GM12878 (cell line): ENCODE measurements around the gene RIF1. TPM values are rescaled to one million over a fixed set of nuclear protein-coding genes. Genes with fewer than 3 reads are reported as not detected.

Experiments
- ATAC-seq: fragments of 200-7000 bp; cut with Tn5 transposase; 3 replicates; pipeline ENCODE4 v1.9.1; 2020; ENCODE audit warnings: mild to moderate bottlenecking, moderate library complexity
- BruUV-seq: library from RNA; stranded (reverse); fragments of 400-500 nt; replicated peaks from 2 replicates; lab custom pipeline; 2021; lab: Mats Ljungman, UMichigan
- CTCF ChIA-PET: fragments of 300-600 bp; sonication (Branson Sonifier 250); formaldehyde crosslinking; extraction: SDS; loops from one replicate; lab custom pipeline; 2021; ENCODE audit warnings: inconsistent platforms; lab: Yijun Ruan, JAX
- POLR2A ChIA-PET: fragments of 350-600 bp; formaldehyde crosslinking; extraction: SDS; loops from one replicate; lab custom pipeline; 2021; ENCODE audit warnings: inconsistent platforms; lab: Charles Lee
- RAD21 ChIA-PET: fragments of 300-600 bp; sonication (Branson Sonifier 250); formaldehyde crosslinking; loops from one replicate; lab custom pipeline; 2023; ENCODE audit warnings: antibody characterized with exemption; ENCODE audit not compliant: unreplicated experiment; lab: Charles Lee
- SMC1A ChIA-PET: fragments of 300-600 bp; sonication (Branson Sonifier 250); formaldehyde crosslinking; loops from one replicate; lab custom pipeline; 2023; ENCODE audit not compliant: unreplicated experiment, uncharacterized antibody; lab: Charles Lee
- DNase-seq: peaks from one replicate; pipeline ENCODE4 v3.0.0-alpha.2; 2011; ENCODE audit warnings: low read depth, low spot score
- FAIRE-seq: peaks from 3 replicates; lab custom pipeline; 2011; peaks lifted over from hg19 to GRCh38; lab: Jason Lieb, UNC
- H2AFZ ChIP-seq: 2 replicates; pipeline ENCODE4 v1.6.0; 2011; ENCODE audit warnings: low read depth, low read length, control low read depth; ENCODE audit not compliant: control insufficient read depth
- H3K27ac ChIP-seq: 2 replicates; pipeline ENCODE4 v1.5.1; 2011; ENCODE audit warnings: control low read depth; ENCODE audit not compliant: control insufficient read depth, insufficient read depth
- H3K27me3 ChIP-seq, 2 experiments: replicated peaks in 1 of 2; 2 replicates each; pipeline versions ENCODE4 v1.6.0 to v1.6.1; 2011; ENCODE audit warnings: low read length in 1 of 2; ENCODE audit not compliant: control insufficient read depth in 2 of 2, insufficient read depth in 2 of 2
- H3K36me3 ChIP-seq, 2 experiments: 2 replicates each; pipeline ENCODE4 v1.5.1; 2011; ENCODE audit warnings: low read length in 1 of 2; ENCODE audit not compliant: control insufficient read depth in 2 of 2, insufficient read depth in 2 of 2
- H3K4me1 ChIP-seq: 2 replicates; pipeline ENCODE4 v1.6.1; 2011; ENCODE audit warnings: mild to moderate bottlenecking, low read length, moderate library complexity, mixed read lengths; ENCODE audit not compliant: control insufficient read depth, insufficient read depth
- H3K4me2 ChIP-seq: 2 replicates; pipeline ENCODE4 v1.6.0; 2011; ENCODE audit warnings: control low read depth; ENCODE audit not compliant: control insufficient read depth, insufficient read depth
- H3K4me3 ChIP-seq: fragments of 200-600 bp; sonication (generic); 2 replicates; pipeline ENCODE4 v1.5.1; 2016
- H3K79me2 ChIP-seq: 2 replicates; pipeline ENCODE4 v1.6.0; 2011; ENCODE audit warnings: low read length; ENCODE audit not compliant: control insufficient read depth, insufficient read depth
- H3K9ac ChIP-seq: 2 replicates; pipeline ENCODE4 v1.8.0; 2011; ENCODE audit warnings: low read length, control low read depth, mixed read lengths; ENCODE audit not compliant: control insufficient read depth, insufficient read depth
- H3K9me3 ChIP-seq: replicated peaks from 3 replicates; pipeline ENCODE4 v1.5.1; 2011; ENCODE audit warnings: mild to moderate bottlenecking, low read length; ENCODE audit not compliant: control insufficient read depth, insufficient read depth
- H4K20me1 ChIP-seq: 2 replicates; pipeline ENCODE4 v1.6.0; 2011; ENCODE audit not compliant: control insufficient read depth, insufficient read depth
- ASH2L ChIP-seq: fragments of 300-600, 200-600 bp; sonication (generic); IDR thresholded peaks from 2 replicates; pipeline ENCODE4 v1.6.1; 2017; ENCODE audit warnings: low read depth, mild to moderate bottlenecking, borderline replicate concordance
- CBX5 ChIP-seq: sonication (generic); IDR thresholded peaks from 2 replicates; pipeline ENCODE4 v1.6.1; 2016; ENCODE audit warnings: low read depth, moderate library complexity, mild to moderate bottlenecking, inconsistent platforms
- DPF2 ChIP-seq: fragments of 450-650 bp; IDR thresholded peaks from 2 replicates; pipeline ENCODE4 v1.6.1; 2017; ENCODE audit warnings: mild to moderate bottlenecking
- HDGF ChIP-seq: fragments of 450-650 bp; IDR thresholded peaks from 2 replicates; pipeline ENCODE4 v1.6.1; 2016; ENCODE audit warnings: antibody characterized with exemption
- KAT2A ChIP-seq: conservative IDR thresholded peaks from 2 replicates; pipeline ENCODE4 v1.6.1; 2011; ENCODE audit warnings: low read depth, low read length; ENCODE audit not compliant: control insufficient read depth
- KDM1A ChIP-seq: fragments of 200-600 bp; sonication (generic); IDR thresholded peaks from 2 replicates; pipeline ENCODE4 v1.6.1; 2016; ENCODE audit warnings: borderline replicate concordance
- MYC ChIP-seq: IDR thresholded peaks from 2 replicates; pipeline ENCODE4 v1.6.1; 2011; ENCODE audit warnings: mild to moderate bottlenecking, low read length, moderate library complexity, inconsistent platforms; ENCODE audit not compliant: insufficient read depth, insufficient replicate concordance, insufficient read length, severe bottlenecking
- PAX8 ChIP-seq: fragments of 450-650 bp; IDR thresholded peaks from 2 replicates; pipeline ENCODE4 v1.6.1; 2017; ENCODE audit warnings: mild to moderate bottlenecking, moderate library complexity
- RB1 ChIP-seq: fragments of 450-650 bp; formaldehyde crosslinking; IDR thresholded peaks from 2 replicates; pipeline ENCODE4 v1.6.1; 2017; ENCODE audit warnings: mild to moderate bottlenecking, borderline replicate concordance
- RELA ChIP-seq: fragments of 450-650 bp; IDR thresholded peaks from 2 replicates; pipeline ENCODE4 v1.8.0; 2014; ENCODE audit warnings: borderline replicate concordance; ENCODE audit not compliant: partially characterized antibody
- SRF ChIP-seq, 2 experiments: IDR thresholded peaks; 2 replicates each; pipeline ENCODE4 v1.6.1; 2011; ENCODE audit warnings: low read depth in 2 of 2, low read length in 2 of 2, mild to moderate bottlenecking in 1 of 2, moderate library complexity in 1 of 2
- ZNF207 ChIP-seq: fragments of 450-650 bp; IDR thresholded peaks from 2 replicates; pipeline ENCODE4 v1.6.1; 2014; ENCODE audit warnings: antibody characterized with exemption, mild to moderate bottlenecking, borderline replicate concordance
- ZZZ3 ChIP-seq: IDR thresholded peaks from 2 replicates; pipeline ENCODE4 v1.6.1; 2011; ENCODE audit warnings: low read depth; ENCODE audit not compliant: control insufficient read depth, insufficient read length
- WGBS: methylation state at CpG from one replicate; pipeline ENCODE4 v1.1.6; 2016; ENCODE audit warnings: low lambda C conversion rate; ENCODE audit not compliant: insufficient replicate concordance, insufficient coverage; ENCODE audit errors: missing lambda C conversion rate; 5-methylcytosine and 5-hydroxymethylcytosine counted together
- in situ Hi-C: fragments of 300-500 bp; cut with MboI; formaldehyde crosslinking; loops from 9 replicates; pipeline ENCODE4 v1.14.3; 2018; ENCODE audit warnings: mixed read lengths
- intact Hi-C: fragments of 100-400 bp; cut with micrococcal nuclease; formaldehyde crosslinking; loops from one replicate; pipeline ENCODE4 v1.14.2; 2022; ENCODE audit not compliant: unreplicated experiment
- polyA plus RNA-seq, 11 experiments: library from polyadenylated mRNA; depleted of rRNA in 4 of 11; unstranded in 6 of 11; stranded (reverse) in 5 of 11; fragments of >200 nt; fragmentation: Nextera tagmentation in 4 of 11; fragmentation: Illumina TruSeq in 1 of 11; extraction: Ambion mirVana in 4 of 11; extraction: Trizol in 1 of 11; gene quantifications; 1 replicate in 1 of 11; 2 replicates in 10 of 11; pipeline versions ENCODE4 v1.2.1 to v1.2.3, GENCODE V29; 2011 to 2016; ENCODE audit warnings: inconsistent platforms in 2 of 11, missing spikeins in 2 of 11, low read depth in 1 of 11
- total RNA-seq, 4 experiments: library from RNA; depleted of rRNA in 3 of 4; stranded (reverse); fragments of >200 nt in 3 of 4; fragmentation: Illumina TruSeq in 1 of 4; extraction: Trizol in 1 of 4; gene quantifications; 2 replicates each; pipeline versions ENCODE4 v1.2.1 to v1.2.3, GENCODE V29; 2013 to 2021
- TF ChIP-seq, protein P1 (sequence below): fragments of 450-650 bp; IDR thresholded peaks from 2 replicates; pipeline ENCODE4 v1.6.1; 2017; ENCODE audit warnings: borderline replicate concordance
- TF ChIP-seq, protein P2 (sequence below): fragments of 450-650 bp; IDR thresholded peaks from 2 replicates; pipeline ENCODE4 v1.6.1; 2017; ENCODE audit warnings: mild to moderate bottlenecking, moderate library complexity
- TF ChIP-seq, protein P3 (sequence below): fragments of 450-650 bp; IDR thresholded peaks from 2 replicates; pipeline ENCODE4 v1.6.1; 2018; ENCODE audit warnings: mild to moderate bottlenecking, low read depth, moderate library complexity; ENCODE audit not compliant: partially characterized antibody

The RIF1 gene
- total and polyA plus RNA-seq, 10 of the 15 experiments (the other 5 are each of a cell fraction or from before 2014, with no cell fraction given) = 6.3 to 63.2 (median 34.4) TPM

DNA sequence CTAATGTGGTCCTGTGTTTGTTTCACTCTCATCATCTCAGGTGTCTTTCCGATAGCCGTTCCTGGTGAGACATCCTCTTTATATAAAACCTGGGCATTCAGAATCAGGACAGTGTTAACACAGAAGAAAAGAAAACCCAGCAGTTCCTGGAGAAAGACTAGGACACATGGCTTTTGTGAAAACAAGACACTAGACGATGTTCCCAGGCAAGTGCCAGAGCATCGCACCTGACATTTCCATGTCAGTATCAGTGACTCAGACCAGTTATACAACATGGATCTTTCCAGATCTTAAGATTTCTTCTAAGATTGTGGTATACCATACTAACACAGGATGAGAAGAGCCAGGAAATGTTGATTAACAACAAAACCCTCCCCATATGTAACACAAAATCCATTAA is 96.5 kb downstream of the RIF1 start (continued):
- TF ChIP-seq ASH2L (no peak), MYC (no peak), RELA (no peak)

DNA sequence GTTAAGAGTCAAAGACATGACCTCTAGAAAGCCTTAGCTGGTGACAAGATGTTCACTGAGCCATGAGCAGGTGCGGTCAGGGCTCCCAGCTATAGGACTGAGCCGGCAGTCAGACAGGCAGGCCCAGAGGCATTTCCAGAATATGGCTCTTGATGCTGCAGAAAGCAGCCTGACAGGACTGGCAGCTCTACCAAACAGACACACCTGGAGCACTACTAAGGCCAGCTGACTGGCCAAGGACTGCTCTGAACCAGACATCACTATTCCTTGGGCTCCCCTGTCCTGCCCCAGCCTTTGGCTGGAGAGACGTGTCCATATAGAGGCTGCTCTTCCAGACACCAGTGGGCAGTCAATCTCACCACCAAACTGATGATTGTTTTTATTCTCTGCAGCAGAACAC is 98.8 kb downstream of the RIF1 start:
- BruUV-seq = no TSS peak
- Histone ChIP-seq H3K36me3 (no peaks in the 10 kb centered on the region), H3K4me3 (no peak overlapping the region), H3K4me1 (no peaks in the 10 kb centered on the region), H3K27ac (no peak overlapping the region), H3K79me2 (no peaks in the 10 kb centered on the region), H3K9me3 (no peaks in the 10 kb centered on the region), H4K20me1 (no peaks in the 10 kb centered on the region), H3K4me2 (no peak overlapping the region), H3K9ac (no peak overlapping the region), H2AFZ (no peak overlapping the region), H3K27me3 (no peaks in the 10 kb centered on the region)
- 97% methylated on average over 3 of the region's 3 CpGs for WGBS
- in situ Hi-C loops (no loop called here), intact Hi-C loops (no loop called here)
- ATAC-seq (no peak), FAIRE-seq (no peak), DNase-seq (no peak)
- SMC1A ChIA-PET = no interaction called here
- CTCF ChIA-PET = interaction anchor here (1.0 kb wide), 1 partner anchor 475 kb away, joined by 3 read pairs; no protein-coding TSS in a partner anchor
- RAD21 ChIA-PET = no interaction called here
- POLR2A ChIA-PET = no interaction called here
- no peak for TF ChIP-seq KDM1A
- TF ChIP-seq, protein P1, sequence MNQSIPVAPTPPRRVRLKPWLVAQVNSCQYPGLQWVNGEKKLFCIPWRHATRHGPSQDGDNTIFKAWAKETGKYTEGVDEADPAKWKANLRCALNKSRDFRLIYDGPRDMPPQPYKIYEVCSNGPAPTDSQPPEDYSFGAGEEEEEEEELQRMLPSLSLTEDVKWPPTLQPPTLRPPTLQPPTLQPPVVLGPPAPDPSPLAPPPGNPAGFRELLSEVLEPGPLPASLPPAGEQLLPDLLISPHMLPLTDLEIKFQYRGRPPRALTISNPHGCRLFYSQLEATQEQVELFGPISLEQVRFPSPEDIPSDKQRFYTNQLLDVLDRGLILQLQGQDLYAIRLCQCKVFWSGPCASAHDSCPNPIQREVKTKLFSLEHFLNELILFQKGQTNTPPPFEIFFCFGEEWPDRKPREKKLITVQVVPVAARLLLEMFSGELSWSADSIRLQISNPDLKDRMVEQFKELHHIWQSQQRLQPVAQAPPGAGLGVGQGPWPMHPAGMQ = no peak
- TF ChIP-seq SRF (IDR thresholded peaks at IDR 0.05; ENCODE audit: low read depth in 2 of 2, low read length in 2 of 2) = no peak
- TF ChIP-seq ZZZ3 = no peak
- TF ChIP-seq, protein P2, sequence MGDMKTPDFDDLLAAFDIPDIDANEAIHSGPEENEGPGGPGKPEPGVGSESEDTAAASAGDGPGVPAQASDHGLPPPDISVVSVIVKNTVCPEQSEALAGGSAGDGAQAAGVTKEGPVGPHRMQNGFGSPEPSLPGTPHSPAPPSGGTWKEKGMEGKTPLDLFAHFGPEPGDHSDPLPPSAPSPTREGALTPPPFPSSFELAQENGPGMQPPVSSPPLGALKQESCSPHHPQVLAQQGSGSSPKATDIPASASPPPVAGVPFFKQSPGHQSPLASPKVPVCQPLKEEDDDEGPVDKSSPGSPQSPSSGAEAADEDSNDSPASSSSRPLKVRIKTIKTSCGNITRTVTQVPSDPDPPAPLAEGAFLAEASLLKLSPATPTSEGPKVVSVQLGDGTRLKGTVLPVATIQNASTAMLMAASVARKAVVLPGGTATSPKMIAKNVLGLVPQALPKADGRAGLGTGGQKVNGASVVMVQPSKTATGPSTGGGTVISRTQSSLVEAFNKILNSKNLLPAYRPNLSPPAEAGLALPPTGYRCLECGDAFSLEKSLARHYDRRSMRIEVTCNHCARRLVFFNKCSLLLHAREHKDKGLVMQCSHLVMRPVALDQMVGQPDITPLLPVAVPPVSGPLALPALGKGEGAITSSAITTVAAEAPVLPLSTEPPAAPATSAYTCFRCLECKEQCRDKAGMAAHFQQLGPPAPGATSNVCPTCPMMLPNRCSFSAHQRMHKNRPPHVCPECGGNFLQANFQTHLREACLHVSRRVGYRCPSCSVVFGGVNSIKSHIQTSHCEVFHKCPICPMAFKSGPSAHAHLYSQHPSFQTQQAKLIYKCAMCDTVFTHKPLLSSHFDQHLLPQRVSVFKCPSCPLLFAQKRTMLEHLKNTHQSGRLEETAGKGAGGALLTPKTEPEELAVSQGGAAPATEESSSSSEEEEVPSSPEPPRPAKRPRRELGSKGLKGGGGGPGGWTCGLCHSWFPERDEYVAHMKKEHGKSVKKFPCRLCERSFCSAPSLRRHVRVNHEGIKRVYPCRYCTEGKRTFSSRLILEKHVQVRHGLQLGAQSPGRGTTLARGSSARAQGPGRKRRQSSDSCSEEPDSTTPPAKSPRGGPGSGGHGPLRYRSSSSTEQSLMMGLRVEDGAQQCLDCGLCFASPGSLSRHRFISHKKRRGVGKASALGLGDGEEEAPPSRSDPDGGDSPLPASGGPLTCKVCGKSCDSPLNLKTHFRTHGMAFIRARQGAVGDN = no peak
- no peak for TF ChIP-seq HDGF
- no peak for TF ChIP-seq PAX8
- TF ChIP-seq RB1 = no peak
- no peak for TF ChIP-seq CBX5
- TF ChIP-seq DPF2 = no peak
- no peak for TF ChIP-seq ZNF207
- TF ChIP-seq, protein P3, sequence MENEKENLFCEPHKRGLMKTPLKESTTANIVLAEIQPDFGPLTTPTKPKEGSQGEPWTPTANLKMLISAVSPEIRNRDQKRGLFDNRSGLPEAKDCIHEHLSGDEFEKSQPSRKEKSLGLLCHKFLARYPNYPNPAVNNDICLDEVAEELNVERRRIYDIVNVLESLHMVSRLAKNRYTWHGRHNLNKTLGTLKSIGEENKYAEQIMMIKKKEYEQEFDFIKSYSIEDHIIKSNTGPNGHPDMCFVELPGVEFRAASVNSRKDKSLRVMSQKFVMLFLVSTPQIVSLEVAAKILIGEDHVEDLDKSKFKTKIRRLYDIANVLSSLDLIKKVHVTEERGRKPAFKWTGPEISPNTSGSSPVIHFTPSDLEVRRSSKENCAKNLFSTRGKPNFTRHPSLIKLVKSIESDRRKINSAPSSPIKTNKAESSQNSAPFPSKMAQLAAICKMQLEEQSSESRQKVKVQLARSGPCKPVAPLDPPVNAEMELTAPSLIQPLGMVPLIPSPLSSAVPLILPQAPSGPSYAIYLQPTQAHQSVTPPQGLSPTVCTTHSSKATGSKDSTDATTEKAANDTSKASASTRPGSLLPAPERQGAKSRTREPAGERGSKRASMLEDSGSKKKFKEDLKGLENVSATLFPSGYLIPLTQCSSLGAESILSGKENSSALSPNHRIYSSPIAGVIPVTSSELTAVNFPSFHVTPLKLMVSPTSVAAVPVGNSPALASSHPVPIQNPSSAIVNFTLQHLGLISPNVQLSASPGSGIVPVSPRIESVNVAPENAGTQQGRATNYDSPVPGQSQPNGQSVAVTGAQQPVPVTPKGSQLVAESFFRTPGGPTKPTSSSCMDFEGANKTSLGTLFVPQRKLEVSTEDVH = no peak
- no peak for TF ChIP-seq KAT2A
